ENCODE results near the gene GSE1.

Gene GSE1

DNA sequence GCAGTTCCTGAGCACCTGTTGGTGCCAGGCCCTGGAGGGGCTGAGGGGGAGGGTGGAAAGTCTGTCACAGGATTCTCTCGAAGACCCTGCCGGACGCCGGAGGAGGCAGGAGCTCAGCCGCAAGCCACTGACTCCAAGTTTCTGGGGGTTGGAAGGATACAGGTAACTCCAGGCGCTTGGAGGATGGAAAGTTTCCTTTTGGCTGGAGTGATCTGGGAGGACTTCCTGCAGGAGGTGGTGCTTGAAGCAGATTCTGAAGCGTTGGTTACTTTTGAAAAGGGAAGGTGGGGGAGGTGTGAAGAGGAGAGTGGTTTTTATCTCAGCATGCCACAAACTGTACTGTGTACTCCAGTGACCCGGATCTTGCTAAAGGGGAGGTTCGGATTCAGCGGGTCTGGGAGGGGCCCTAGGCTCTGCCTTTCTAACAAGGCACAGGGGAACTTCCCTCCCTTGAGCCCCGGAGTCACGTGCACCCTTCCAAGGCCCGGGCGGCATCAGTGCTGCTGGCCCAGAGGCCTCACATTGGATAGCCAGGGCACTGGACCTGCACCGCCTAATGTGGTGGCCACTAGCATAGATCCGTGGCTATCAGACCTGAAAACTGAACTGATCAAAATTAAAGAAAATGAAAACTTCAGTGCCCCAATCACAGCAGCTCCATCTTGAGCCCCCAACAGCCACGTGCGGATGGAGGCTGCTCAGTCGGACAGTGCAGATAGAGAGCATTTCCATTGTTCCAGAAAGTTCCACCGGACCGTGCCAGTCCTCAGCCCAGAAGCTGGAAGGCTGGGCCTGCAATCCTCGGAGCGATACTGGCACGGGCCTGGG is 42.2 kb upstream of the GSE1 start:
- no peak for DNase-seq (ENCODE audit: low spot score)
- no peak for TF ChIP-seq CTCF (IDR thresholded peaks at IDR 0.05)
- no peak overlapping the region for H3K4me3 ChIP-seq
- peak overlapping the region in 1 of 2 donors; percentile 41 for H3K27ac ChIP-seq

- DNase-seq (ENCODE audit: low spot score): no peak
- Histone ChIP-seq H3K4me3 (no peak overlapping the region), H3K27ac (peak overlapping the region in 1 of 2 donors; percentile 41)
- no peak for TF ChIP-seq CTCF (IDR thresholded peaks at IDR 0.05)
Observed at GRCh38 chr16:85571563-85571812, 41.6 kb upstream of the GSE1 start.

GRCh38 chr16:85571813-85572619 is 41.1 kb upstream of the GSE1 start:
- TF ChIP-seq CTCF (IDR thresholded peaks at IDR 0.05): no peak
- peak overlapping the region in 1 of 2 donors; percentile 41 for H3K27ac ChIP-seq
- H3K4me3 ChIP-seq: no peak overlapping the region
- no peak for DNase-seq (ENCODE audit: low spot score)

DNA sequence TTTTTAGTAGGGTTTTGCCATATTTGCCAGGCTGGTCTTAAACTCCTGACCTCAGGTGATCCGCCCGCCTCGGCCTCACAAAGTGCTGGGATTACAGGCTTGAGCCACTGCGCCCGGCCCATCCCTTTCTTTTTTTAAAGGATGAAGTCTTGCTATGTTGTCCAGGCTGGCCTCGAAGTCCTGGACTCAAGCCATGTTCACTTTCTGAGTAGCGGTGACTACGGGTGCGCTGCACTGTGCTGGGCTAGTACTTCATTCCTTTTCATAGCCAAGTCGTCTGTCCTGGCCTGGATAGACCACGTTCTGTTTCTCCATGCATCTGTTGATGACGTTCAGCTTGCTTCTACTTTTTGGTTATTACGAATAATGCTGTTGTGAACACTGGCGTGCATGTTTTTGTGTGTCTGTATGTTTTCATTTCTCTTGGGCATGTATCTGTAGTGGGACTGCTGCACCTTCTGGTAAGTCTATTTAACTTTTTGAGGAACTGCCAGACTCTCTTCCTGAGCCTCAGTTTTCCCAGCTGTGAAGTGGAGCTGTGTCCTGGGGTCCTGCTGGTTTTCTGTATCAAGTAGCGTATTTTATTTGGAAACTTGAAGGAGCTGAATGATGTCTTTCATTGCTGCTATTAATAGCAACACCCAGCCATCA is 40.0 kb upstream of the GSE1 start:
- no peak overlapping the region for H3K4me3 ChIP-seq
- peak overlapping the region; percentile 89 to 91 for H3K27ac ChIP-seq
- TF ChIP-seq CTCF (IDR thresholded peaks at IDR 0.05): no peak
- DNase-seq (ENCODE audit: low spot score): no peak

DNA sequence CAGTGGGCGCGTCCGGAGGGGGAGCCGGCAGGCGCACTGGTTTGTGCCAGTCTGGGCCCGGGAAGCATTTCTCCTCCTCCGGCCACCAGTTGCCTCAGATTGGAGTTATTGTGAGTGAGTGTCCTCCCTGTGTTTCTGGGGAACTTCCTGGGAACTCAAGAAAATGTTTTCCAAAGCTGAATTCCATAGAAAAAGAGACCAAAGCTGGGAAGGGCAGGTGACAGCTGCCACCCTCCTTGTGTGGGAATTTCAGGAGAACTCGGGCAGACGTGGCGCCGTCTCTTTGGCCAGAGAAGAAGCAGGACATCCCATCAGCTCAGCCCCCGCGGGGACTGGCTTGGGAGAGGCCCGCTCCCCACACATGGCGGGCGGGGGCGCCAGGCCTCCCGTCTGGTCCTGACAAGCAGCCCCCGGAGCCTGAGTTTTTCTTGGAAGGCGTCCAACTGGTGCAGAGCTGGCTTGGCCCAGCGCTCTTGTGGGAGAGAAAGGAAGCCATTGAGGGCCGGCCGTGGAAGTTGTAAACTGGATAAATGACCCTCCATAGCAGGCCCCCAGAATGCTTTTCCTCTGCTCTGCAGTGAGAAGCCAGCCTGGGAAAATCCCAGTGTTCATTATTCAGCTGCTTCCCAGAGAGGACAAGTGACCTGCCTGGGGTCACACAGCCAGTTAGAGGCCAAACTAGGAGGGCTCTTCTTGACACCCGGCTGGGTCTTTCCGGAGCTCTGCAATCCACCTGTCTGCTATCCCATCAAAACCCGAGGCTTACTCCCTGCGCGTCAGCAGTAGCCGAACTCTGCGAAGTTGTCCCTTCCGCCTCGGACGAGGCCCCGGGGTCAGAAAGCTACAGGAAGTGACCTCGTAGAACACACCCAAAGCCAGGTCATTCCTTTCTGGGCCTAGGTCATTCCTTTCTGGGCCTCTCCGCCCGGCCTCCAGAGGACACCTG is 39.2 kb upstream of the GSE1 start:
- Histone ChIP-seq H3K27ac (peak overlapping the region; percentile 89 to 91), H3K4me3 (peak overlapping the region; percentile 61)
- peak; percentile 87 for DNase-seq (ENCODE audit: low spot score)
- no peak for TF ChIP-seq CTCF (IDR thresholded peaks at IDR 0.05)

DNA sequence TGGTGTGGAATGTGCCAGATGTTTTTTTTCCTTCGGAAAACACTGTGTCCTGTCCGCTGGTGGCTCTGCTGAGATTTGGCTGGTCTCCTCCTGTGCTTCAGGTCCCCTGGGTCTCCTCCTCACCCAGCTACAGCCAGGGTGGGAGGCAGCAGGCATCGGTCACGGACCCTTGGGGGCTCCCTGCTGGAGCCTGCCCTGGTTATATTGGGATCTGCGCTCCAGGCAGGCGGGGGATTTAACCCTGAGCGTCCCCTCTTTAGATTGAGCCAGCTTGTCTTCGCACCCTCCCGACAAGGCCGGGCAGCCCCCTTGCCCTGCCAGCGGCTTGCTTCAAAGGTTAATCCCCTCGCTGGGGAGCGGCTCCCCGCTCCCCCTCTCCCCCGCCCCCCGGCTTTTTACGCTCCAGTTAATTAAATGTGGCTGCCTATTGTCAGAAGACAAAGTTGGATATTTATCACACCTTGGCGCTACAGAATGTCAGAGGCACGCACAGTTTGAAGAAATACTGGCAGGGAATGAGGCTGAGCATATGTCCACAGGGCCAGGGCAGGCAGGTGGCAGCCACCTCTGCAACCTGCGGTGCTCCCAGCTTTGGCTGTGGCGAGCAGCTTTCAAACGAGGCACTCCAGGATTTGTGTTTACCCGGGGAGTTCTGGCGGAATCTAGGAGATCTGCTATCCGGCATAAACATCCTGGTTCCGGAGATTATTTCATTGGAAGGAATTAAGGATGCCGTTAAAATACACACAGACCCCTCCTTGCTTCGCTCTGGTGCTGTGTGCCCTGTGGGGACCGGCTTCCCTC is 38.2 kb upstream of the GSE1 start:
- peak overlapping the region; percentile 61 for H3K4me3 ChIP-seq
- no peak for TF ChIP-seq CTCF (IDR thresholded peaks at IDR 0.05)
- H3K27ac ChIP-seq: peak overlapping the region; percentile 89 to 91
- no peak for DNase-seq (ENCODE audit: low spot score)

Measured in coronary artery (tissue), 2 donors.